GM21381 (cell line): ENCODE data around the gene MMP24.
"Not testable (repeated sequence)": the region's sequence is repeated elsewhere in the genome, so short reads cannot be mapped to it uniquely, and the experiment has no call there.

Experiments used
- ATAC-seq: cut with Tn5 transposase; IDR thresholded peaks from one replicate; pipeline ENCODE4 v1.9.1; 2021; ENCODE audit warnings: mild to moderate bottlenecking, moderate library complexity; ENCODE audit not compliant: unreplicated experiment

The MMP24 gene

GRCh38 chr20:35257175-35257909 is 30.9 kb downstream of the MMP24 start:
- ATAC-seq: no peak

- no peak for ATAC-seq
Observed at GRCh38 chr20:35260426-35260825, 33.9 kb downstream of the MMP24 start.

GRCh38 chr20:35262321-35262720 is 35.8 kb downstream of the MMP24 start:
- not testable (repeated sequence) for ATAC-seq

GRCh38 chr20:35262731-35263531 is 36.4 kb downstream of the MMP24 start:
- not testable (repeated sequence) for ATAC-seq

- ATAC-seq: no peak
Observed at GRCh38 chr20:35263532-35264341, 37.2 kb downstream of the MMP24 start.

- no peak for ATAC-seq
Observed at GRCh38 chr20:35264755-35265154, 38.3 kb downstream of the MMP24 start.

- ATAC-seq: no peak
Observed at GRCh38 chr20:35267092-35267491, 40.6 kb downstream of the MMP24 start.

- no peak for ATAC-seq
Observed at GRCh38 chr20:35269055-35269781, 42.7 kb downstream of the MMP24 start.

- no peak for ATAC-seq
Observed at GRCh38 chr20:35270021-35270902, 43.8 kb downstream of the MMP24 start.

GRCh38 chr20:35271073-35271882 is 44.8 kb downstream of the MMP24 start:
- no peak for ATAC-seq

GRCh38 chr20:35271904-35272303 is 45.4 kb downstream of the MMP24 start:
- no peak for ATAC-seq

GRCh38 chr20:35273449-35274171 is 47.1 kb downstream of the MMP24 start:
- no peak for ATAC-seq

GRCh38 chr20:35274172-35275092 is 47.9 kb downstream of the MMP24 start:
- no peak for ATAC-seq

GRCh38 chr20:35275741-35276251 is 49.3 kb downstream of the MMP24 start:
- no peak for ATAC-seq

GRCh38 chr20:35276408-35276807 is 49.9 kb downstream of the MMP24 start:
- ATAC-seq: no peak

GRCh38 chr20:35277127-35277526 is 50.6 kb downstream of the MMP24 start:
- ATAC-seq: no peak
